Measurements from ENCODE around the gene IL18R1.

IL18R1 gene

GRCh38 chr2:102391565-102391964 is 36.0 kb downstream of the IL18R1 start:
- no peak for DNase-seq (ENCODE audit: low read depth, low spot score)

- DNase-seq (ENCODE audit: low read depth, low spot score), result no peak
Measured at GRCh38 chr2:102392096-102392495, 36.5 kb downstream of the IL18R1 start.

GRCh38 chr2:102392942-102393341 is 37.3 kb downstream of the IL18R1 start:
- no peak for DNase-seq (ENCODE audit: low read depth, low spot score)

GRCh38 chr2:102396012-102396411 is 40.4 kb downstream of the IL18R1 start:
- no peak for DNase-seq (ENCODE audit: low read depth, low spot score)

GRCh38 chr2:102397209-102397608 is 41.6 kb downstream of the IL18R1 start:
- DNase-seq (ENCODE audit: low read depth, low spot score), result no peak

- no peak for DNase-seq (ENCODE audit: low read depth, low spot score)
Measured at GRCh38 chr2:102399499-102400141, 44.0 kb downstream of the IL18R1 start.

GRCh38 chr2:102401456-102401855 is 45.9 kb downstream of the IL18R1 start:
- DNase-seq (ENCODE audit: low read depth, low spot score), result no peak

GRCh38 chr2:102401865-102402264 is 46.3 kb downstream of the IL18R1 start:
- DNase-seq (ENCODE audit: low read depth, low spot score), result no peak

GRCh38 chr2:102410952-102411351 is 55.4 kb downstream of the IL18R1 start:
- DNase-seq (ENCODE audit: low read depth, low spot score), result no peak

- DNase-seq (ENCODE audit: low read depth, low spot score), result no peak
Measured at GRCh38 chr2:102412199-102412598, 56.6 kb downstream of the IL18R1 start.

GRCh38 chr2:102417946-102418345 is 62.4 kb downstream of the IL18R1 start:
- no peak for DNase-seq (ENCODE audit: low read depth, low spot score)

- DNase-seq (ENCODE audit: low read depth, low spot score), result no peak
Measured at GRCh38 chr2:102418421-102418961, 62.9 kb downstream of the IL18R1 start.

- DNase-seq (ENCODE audit: low read depth, low spot score), result no peak
Measured at GRCh38 chr2:102420290-102420689, 64.7 kb downstream of the IL18R1 start.

GRCh38 chr2:102421890-102422759 is 66.5 kb downstream of the IL18R1 start:
- no peak for DNase-seq (ENCODE audit: low read depth, low spot score)

GRCh38 chr2:102422910-102423309 is 67.3 kb downstream of the IL18R1 start, which contains the start of gene IL18RAP:
Gene IL18RAP (plus strand): TSS chr2:102423160. CDS start chr2:102423278, 118 bp downstream.
- no peak for DNase-seq (ENCODE audit: low read depth, low spot score)

GRCh38 chr2:102423368-102423767 is 67.8 kb downstream of the IL18R1 start:
- no peak for DNase-seq (ENCODE audit: low read depth, low spot score)

GRCh38 chr2:102424754-102425153 is 69.2 kb downstream of the IL18R1 start:
- no peak for DNase-seq (ENCODE audit: low read depth, low spot score)

GRCh38 chr2:102425441-102426132 is 70.0 kb downstream of the IL18R1 start:
- DNase-seq (ENCODE audit: low read depth, low spot score), result no peak

GRCh38 chr2:102427249-102427648 is 71.7 kb downstream of the IL18R1 start:
- no peak for DNase-seq (ENCODE audit: low read depth, low spot score)

GRCh38 chr2:102428573-102428972 is 73.0 kb downstream of the IL18R1 start:
- no peak for DNase-seq (ENCODE audit: low read depth, low spot score)

- DNase-seq (ENCODE audit: low read depth, low spot score), result no peak
Measured at GRCh38 chr2:102432386-102432785, 76.8 kb downstream of the IL18R1 start.

Data from activated CD4-positive, CD25-positive, alpha-beta regulatory T cell treated with anti-CD3 and anti-CD28 coated beads, Interleukin-2, amount 50 U/mL, for 16 hours (primary cell).